HG03378 (cell line): Measurements from ENCODE around the gene TLE6.
"Not testable (repeated sequence)": the region's sequence is repeated elsewhere in the genome, so short reads cannot be mapped to it uniquely, and the experiment has no call there.

Experiments used
- ATAC-seq: cut with Tn5 transposase; IDR thresholded peaks from one replicate; pipeline ENCODE4 v1.9.1; 2021; ENCODE audit warnings: mild to moderate bottlenecking, moderate library complexity; ENCODE audit not compliant: unreplicated experiment

The TLE6 gene

DNA sequence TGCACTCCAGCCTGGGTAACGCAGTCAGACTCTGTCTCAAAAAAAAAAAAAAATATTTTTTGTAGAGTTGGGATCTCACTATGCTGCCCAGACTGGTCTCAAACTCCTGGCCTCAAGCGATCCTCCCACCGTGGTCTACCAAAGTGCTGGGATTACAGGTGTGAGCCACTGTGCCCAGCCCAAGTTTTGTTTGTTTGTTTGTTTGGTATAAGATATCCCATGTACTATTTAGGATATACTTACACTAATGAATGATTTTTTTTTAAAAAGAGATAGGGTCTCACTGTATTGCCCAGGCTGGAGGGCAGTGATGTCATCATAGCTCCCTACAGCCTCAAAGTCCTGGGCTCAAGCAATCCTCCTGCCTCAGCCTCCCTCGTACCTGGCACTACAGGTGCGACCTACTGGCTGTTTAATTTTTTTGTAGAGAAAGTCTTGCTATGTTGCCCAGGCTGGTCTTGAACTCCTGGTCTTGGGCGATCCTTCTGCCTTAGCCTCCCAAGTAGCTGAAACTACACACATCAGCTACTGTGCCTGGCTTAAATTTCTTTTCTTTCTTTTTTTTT is 24.0 kb downstream of the TLE6 start:
- ATAC-seq: no peak

DNA sequence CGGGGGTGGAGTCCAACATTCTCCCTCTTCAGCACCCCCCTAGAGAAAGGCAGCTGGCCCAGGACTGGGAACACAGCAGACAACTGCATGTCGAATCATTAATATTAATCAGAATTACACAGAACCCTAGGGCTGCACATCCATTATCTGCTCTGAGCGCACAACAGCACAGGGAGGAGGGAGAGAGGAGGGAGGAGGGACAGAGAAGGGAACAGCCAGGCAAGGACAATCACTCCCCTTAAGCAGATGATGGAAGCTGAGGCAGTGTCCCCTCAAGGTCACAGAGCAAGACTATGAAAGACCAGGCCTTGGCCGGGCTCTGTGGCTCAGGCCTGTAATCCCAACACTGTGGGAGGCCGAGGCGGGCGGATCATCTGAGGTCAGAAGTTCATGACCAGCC is 25.7 kb downstream of the TLE6 start:
- no peak for ATAC-seq

DNA sequence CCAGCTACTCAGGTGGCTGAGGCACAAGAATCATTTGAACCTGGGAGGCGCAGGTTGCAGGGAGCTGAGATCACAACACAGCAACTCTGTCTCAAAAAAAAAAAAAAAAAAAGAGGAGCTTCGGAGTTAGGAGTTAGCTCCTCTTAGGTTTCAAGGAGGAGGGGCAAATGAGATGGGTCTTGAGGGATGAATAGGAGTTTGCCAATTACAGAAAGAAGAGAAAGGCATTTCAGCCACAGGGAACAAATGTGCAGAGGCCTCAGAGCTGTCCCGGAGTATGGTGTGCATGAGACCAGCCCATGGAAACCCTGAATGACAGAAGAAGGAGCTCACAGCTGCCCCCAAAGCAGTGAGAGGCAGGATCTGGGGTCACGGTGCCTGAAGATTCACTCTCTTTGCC is 27.2 kb downstream of the TLE6 start:
- ATAC-seq: no peak

DNA sequence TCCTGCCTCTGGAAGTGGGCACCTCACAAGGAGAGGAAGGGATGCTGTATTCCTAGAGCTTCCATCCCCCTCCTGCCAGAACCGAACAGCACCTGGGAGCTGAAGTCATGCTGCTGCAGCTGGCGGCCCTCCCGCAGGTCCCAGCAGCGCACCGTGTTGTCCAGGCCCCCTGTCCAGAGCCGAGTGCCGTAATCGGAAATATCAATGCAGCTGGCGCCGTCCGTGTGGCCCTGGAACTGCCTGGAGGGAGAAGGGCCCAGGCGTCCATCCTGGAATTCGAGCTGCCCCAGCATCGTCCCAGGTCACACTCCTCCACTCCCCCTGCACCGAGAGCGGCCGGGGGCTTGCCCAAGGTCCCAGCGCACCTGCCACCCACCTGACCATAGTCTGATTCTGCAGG is 28.0 kb downstream of the TLE6 start:
- ATAC-seq: no peak

DNA sequence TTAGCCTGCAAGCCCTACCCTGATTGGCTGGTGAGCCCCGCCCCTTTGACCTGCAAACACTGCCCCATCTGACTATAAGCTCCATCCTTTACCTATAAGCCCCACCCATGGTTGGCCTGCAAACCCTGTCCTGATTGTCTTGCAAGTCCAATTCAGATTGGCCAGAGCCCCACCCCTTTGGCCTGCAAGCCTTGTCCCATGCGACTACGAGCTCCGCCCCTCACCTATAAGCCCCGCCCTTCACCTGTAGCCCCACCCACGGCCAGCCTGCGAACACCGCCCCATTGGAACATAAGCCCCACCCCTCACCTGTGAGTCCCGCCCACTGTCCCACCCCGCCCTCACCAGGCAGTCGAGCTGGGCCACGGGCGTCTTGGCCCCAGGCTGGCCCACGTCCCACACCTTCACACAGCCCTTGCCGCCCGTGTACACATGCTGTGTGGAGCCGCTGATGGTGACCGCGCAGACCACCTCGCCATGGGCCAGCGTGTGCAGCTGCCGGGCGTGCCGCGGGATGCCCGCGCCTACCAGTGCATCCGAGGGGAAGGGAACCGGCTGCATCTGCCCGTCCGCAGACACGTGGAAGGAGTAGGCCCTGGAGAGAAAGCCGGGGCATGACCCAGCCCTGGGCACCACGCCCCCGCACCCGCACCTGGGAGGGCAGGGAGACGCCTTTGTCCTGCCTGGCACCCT is 28.9 kb downstream of the TLE6 start:
- no peak for ATAC-seq

DNA sequence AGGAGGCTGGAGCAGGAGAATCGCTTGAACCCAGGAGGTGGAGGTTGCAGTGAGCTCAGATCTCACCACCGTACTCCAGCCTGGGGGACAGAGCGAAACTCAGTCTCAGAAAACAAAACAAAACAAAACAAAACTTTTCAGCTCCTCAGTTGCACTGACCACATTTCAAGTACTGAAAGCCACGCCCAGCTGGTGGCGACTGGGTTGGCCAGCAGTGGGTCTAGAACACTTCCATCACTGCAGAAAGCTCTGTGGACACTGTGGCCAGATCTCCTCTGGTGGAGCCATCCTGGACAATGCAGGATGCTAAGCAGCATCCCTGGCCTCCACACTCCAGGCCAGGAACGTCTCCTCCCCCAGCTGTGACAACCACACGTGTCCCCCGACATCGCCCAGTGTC is 30.6 kb downstream of the TLE6 start:
- ATAC-seq: no peak

- no peak for ATAC-seq
Observed at GRCh38 chr19:3008994-3009393, 31.6 kb downstream of the TLE6 start.

- ATAC-seq: no peak
Observed at GRCh38 chr19:3010871-3011270, 33.5 kb downstream of the TLE6 start.

DNA sequence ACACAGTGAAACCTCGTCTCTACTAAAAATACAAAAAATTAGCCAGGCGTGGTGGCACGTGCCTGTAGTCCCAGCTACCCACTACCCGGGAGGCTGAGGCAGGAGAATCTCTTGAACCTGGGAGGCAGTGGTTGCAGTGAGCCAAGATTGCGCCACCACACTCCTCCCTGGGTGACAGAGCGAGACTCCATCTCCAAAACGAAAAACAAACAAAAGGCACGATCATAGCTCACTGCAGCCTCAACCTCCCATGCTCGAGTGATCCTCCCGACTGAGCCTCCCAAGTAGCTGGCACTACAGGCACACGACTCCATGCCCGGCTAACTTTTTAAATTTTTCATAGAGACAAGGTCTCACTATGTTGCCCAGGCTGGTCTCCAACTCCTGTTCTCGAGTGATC is 34.7 kb downstream of the TLE6 start:
- ATAC-seq: not testable (repeated sequence)

GRCh38 chr19:3012621-3013262 is 35.4 kb downstream of the TLE6 start:
- no peak for ATAC-seq

DNA sequence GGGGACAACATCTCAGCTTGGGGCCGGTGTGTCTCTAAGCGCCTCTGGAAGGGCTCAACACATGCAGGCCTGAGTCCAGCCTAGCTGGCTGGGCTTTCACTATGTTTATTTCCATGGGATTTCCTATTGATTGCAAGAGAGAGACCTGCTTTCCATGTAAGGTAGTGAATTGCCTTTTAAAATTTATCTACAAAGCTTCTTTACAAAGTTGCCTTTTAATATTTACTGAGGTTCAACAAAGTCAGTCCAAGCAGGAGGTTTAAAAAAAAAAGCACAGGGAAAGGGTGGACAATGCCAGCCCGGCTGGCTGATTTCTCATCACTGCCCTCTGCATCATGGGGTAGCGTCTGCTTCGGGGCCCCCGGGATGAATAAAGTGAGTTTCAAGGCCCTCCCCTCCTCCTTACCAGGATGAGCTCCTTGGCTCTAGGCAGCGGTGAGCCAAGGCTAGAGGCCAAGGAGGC is 35.9 kb downstream of the TLE6 start:
- no peak for ATAC-seq

DNA sequence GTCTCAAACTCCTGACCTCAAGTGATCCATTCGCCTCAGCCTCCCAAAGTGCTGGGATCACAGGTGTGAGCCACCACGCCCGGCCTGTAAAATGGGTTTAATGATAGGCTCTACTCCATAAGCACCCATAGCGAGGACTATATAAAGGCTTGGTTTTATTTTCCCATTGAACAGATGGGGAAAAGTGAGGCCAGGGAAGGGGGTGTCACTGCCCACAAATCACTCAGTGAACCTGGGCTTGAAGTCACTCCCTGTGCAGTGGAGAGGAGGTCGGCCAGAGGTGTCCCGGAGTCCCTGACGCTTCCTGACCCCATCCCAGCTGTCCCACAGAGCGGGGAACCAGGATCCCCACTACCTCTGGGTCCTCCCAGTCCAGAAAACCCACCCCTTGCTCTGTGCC is 36.8 kb downstream of the TLE6 start:
- no peak for ATAC-seq

DNA sequence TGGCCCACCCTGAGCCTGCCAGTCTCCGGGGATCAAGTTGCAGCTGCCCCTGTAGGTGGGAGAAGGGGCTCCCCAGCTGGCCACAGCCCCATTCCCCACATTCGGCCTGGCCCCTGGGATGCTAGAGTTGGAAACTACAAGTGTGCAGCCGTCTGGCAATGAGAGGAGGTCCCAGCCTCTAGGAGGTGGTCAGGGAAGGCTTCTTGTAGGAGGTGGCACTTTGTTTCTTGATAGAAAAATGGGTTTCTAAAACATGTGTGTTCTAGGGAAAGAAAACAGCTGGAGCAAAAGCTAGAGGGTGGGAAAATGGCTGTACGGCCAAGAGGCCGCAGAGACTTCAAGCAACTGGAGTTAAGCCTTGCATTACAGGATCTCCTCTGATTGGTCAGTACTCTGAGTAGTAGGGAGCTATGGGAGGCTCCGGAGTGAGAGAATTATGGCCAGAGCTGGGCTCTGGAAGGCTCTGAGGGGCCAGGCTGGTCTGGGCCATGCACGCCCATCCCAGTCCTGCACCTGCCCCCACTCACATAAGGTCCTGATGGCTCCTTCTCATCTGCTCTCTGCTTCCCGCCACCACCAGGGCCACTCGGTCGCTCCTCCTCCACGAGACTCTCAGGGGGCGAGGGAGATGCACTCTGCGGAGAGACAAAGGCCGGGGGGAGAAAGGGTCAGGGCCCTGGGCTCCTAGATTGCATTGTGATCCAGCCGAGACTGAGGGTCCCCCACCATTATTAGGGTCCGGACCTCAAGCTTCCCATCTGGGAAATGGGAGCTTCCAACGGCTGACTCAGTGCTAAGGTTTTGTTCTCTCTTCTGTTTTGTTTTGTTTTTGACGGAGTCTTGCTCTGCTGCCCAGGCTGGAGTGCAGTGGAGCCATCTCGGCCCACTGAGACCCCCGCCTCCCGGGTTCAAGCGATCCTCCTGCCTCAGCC is 38.0 kb downstream of the TLE6 start:
- no peak for ATAC-seq

DNA sequence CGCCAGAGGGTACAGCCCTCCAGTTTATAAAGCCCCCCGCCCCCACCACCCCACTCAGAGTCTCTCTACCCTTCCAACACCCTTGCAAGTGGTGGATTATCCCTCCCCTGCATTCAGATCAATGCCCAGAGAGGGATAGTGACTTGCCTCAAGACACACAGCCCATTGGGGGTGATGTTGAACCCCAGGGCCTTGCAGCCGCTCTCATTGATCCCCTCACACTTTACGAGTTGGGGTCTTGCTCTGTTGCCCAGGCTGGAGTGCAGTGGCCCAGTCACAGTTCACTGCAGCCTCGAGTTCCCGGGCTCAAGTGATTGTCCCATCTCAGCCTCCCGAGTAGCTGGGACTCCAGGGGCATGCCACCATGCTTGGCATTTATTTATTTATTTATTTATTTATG is 40.6 kb downstream of the TLE6 start:
- no peak for ATAC-seq

GRCh38 chr19:3019211-3019854 is 42.0 kb downstream of the TLE6 start:
- no peak for ATAC-seq

GRCh38 chr19:3020321-3020960 is 43.1 kb downstream of the TLE6 start:
- no peak for ATAC-seq

- no peak for ATAC-seq
Observed at GRCh38 chr19:3024509-3024869, 47.1 kb downstream of the TLE6 start.

DNA sequence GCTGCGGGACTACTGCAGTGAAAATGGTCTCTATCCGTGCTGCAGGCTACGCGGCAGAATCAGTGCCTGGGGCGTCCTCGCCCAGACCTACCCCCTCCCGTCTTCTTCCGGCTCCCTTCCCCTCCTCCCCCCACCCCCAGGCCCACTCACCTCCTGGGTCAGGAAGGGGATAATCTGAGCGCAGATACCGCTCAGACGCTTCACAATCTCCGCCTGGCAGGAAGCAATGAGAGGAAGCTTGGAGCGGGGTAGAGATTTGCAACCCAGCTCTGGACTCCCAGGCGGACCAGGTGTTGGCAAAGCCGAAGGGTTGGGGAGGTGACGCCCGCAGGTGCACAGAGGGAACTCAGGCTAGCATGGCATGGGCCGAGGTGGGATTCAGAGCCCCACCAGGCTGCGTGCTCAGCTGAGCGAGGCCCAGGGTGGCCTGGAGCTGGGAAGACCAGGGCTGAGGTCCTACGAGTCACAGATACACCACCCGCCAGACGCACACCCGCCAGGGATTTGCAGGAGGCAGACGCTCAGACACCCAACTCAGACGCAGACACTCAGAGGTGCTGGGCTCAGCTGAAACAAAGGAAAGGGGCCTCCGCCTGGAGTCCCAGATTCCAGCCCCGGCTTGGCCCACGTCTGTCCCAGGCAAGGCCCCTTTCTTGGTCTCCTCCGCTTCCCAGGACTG is 47.6 kb downstream of the TLE6 start:
- ATAC-seq: no peak

GRCh38 chr19:3025549-3025886 is 48.2 kb downstream of the TLE6 start:
- ATAC-seq: no peak

- no peak for ATAC-seq
Observed at GRCh38 chr19:3026768-3027167, 49.4 kb downstream of the TLE6 start.
